DMS53 treated with DMSO at 0.1 percent for 48 hours (cell line): ENCODE measurements around the gene SYNPO2.
"Not testable (repeated sequence)": the region's sequence is repeated elsewhere in the genome, so short reads cannot be mapped to it uniquely, and the experiment has no call there.

Experiments used
- DNase-seq: peaks from one replicate; lab custom pipeline; 2025; ENCODE audit not compliant: unreplicated experiment; lab: John Stamatoyannopoulos, UW

The SYNPO2 gene

DNA sequence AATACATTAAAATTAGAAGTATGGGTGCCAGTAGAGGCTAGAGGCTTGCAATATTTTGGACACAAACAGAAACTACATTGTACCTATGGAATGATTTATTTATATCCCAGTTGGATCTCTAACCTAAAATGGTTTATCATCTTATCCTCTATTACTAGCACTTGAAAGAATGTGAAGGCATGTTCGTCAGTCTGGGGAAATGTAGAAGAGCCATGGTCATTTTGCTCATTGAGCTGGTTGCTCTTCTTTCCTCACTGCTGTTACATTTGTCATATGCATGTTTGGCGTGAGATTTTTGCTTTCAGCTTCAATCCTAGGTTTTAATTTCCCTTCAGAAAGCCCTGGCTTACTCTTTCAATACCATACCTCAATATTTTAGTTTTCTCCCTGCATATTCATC lies 164.6 kb downstream of the SYNPO2 start:
- DNase-seq, result no peak

DNA sequence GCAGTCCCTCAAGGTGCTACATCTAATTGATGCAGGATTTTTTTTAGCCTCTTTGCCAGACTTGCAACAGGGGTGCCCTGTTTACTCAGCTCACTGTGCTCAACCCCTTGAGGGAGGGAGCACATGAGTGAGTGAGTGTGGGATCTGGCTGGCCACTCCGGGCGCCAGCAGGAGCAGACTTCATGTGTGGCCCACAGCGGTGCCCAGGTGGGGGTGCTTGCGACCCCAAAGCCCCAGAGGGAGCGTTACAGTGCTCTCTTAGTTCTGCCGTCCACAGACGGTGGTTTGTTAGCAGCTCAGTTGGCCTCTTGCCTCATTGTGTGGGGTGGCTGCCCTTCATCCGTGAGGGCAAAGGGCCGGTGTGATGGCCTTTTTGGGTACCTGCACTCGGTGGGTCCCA lies 165.3 kb downstream of the SYNPO2 start:
- DNase-seq, result no peak

DNA sequence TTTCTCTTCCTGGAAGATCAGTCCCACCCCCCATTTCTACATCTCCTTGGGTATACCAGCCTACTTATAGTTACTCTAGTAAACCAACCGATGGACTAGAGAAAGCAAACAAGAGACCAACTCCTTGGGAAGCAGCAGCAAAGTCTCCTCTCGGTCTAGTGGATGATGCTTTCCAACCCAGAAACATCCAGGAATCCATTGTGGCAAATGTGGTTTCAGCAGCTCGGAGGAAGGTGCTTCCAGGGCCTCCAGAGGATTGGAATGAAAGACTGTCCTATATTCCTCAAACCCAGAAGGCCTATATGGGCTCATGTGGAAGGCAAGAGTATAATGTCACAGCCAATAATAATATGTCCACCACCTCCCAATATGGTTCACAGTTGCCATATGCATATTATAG lies 168.8 kb downstream of the SYNPO2 start:
- no peak for DNase-seq

DNA sequence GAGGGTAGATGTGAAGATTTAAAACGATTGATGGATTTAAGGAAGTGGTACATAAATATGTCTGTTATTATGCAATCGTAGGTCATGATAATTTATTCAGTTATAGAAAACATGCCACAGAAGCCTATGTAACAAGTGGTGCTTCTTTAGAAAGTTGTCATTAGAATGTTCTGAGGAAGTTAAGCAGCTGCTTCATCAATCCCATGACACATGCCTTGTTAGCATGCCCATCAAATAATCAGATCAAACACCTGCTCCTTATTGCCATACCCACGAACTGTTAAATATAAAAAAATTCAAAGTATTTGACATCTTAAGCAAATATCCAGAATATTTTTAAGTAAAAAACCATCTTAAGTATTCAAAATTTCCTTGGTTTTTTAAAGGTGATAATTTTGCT lies 170.6 kb downstream of the SYNPO2 start:
- no peak for DNase-seq

DNA sequence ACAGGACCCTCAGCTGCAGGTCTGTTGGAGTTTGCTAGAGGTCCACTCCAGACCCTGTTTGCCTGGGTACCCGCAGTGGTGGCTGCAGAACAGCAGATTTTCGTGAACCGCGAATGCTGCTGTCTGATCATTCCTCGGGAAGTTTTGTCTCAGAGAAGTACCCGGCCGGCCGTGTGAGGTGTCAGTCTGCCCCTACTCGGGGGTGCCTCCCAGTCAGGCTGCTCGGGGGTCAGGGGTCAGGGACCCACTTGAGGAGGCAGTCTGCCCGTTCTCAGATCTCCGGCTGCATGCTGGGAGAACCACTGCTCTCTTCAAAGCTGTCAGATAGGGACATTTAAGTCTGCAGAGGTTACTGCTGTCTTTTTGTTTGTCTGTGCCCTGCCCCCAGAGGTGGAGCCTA lies 178.5 kb downstream of the SYNPO2 start:
- DNase-seq, result not testable (repeated sequence)

DNA sequence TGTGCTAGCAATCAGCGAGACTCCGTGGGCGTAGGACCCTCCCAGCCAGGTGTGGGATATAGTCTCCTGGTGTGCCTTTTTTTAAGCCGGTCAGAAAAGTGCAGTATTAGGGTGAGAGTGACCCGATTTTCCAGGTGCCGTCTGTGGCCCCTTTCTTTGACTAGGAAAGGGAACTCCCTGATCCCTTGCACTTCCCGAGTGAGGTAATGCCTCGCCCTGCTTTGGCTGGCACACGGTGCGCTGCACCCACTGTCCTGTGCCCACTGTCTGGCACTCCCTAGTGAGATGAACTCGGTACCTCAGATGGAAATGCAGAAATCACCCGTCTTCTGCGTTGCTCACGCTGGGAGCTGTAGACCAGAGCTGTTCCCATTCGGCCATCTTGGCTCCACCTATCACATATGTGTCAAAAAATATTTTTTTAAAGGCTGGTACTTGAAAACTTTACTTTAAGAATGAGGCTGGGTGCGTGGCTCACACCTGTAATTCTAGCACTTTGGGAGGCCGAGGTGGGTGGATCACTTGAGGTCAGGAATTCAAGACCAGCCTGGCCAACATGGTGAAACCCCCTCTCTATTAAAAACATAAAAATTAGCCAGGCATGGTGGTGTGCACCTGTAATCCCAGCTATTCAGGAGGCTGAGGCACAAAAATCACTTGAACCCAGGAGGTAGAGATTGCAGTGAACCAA lies 179.2 kb downstream of the SYNPO2 start:
- not testable (repeated sequence) for DNase-seq

DNA sequence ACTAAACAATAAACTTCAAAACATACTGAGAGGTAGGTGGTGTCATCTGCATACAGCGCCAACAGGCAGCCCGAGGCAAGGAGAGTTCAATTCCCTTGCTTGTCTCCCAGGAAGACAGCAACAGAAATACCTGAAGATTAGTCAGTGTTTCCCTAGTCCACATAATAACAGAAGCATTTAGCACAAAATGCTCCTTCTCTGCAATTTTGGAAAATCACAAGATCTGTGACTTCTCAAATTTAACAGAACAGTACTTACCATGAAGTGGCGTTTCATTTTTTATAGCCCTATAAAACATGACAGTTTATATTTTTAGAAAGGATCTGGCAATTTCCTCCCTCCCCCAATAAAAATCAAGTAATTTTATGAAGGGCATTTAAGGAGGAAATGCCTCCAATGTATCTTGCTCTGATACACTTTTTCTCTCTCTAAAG lies 179.9 kb downstream of the SYNPO2 start:
- no peak for DNase-seq

DNA sequence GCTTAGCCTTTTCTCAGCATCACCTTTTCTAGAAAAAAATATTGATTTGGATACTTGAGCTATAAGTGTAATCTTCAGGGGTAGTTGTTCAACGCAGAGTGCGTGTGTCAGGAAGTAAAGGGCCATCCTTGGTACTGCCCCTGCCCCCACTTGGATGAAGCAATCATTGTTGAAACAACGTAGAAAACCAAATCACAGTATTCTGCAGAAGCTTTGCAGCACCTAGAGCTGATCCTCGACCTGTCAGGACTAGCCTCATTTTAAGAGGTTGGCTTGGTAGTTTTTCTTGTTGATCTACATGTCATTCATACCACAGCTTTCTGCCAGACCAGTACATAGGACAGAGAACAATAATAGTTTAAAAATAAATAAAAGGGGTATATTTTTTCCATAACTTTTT lies 181.6 kb downstream of the SYNPO2 start:
- DNase-seq, result no peak

DNA sequence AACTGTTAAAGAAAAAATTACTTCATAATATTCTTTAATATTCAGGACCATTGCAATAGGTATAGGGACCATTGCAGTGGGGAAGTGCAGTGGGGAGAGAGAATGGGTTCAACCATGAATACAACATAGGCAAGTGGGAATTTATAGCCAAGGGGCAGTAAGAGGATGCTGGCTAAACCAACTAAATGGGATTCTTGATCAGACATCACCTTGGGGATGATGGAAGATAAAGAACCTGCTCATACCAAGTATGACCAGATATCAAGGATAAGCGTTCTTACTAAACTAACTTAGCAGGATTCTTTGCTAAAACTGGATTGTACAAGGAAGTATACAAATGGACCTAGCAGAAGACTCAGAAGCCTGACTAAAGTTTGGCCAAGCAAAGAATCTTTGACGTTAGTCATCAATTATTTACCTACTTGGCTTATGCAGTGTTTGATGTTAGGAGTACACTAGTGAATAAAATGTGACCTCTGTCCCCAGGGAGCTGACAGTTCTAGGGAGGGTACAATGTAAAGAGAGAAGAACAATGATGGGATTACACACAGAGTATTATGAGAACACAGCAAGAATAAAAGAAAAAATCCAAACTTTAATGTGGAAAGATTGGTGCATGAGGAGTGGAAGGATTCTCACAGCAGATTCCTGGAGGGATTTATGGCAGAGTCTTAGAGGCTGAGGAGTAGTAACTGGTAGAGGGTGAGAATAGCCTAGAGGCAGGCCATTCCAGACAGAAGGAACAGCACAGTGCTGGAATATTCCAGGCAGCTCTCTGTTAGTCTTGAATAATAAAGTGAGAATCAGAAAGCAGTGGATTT lies 192.3 kb downstream of the SYNPO2 start:
- peak; percentile 30 for DNase-seq

DNA sequence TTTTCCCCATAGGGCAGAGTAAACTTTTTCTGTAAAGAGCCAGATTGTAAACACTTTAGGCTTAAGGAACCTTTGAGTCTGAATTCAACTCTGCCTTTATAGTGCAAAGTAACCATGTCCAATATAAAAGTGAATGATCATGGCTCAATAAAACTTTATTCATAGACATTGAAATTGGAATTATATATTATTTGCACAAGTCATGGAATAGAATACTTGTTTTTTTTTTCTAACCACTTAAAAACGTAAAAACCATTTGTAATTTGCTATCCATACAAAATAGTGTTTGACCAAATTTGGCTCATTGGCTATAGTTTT lies 192.8 kb downstream of the SYNPO2 start:
- DNase-seq, result no peak

DNA sequence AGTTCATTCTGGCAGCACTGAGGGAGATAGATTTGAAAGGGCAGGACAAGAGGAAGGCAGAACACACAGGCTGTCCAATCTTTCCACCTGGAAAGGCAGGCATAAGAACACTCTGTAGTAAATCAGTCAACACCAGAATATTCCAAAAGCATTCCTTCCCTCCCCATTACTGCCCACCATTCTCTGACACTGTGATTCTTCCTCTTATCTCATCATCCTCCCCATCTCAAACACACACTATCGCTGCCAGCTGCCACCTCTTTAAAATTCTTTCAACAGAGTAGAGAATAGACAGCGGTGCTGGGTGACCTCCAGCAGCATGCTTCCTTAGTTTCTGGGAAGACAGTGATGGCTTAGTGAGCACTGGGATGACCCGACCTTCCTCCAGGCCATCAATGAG lies 193.3 kb downstream of the SYNPO2 start:
- DNase-seq, result no peak

DNA sequence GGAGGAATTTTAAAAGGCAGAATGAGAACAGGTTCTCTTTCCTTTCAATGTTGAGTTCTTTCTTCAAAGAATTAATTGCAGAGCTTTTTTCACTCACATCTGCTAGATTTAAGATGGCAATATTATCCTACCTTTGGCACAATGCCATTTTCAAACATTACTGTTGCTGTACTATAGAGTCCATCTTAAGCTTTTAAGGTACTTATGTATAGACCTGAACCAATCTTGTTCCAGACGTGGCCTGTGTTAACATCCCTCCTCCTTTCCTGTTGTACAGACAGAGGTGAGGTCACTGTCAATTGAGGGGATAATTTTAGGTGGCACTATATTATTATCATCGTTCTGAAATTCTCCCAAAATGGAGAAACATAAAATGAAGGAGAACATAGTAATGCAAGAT lies 194.0 kb downstream of the SYNPO2 start:
- DNase-seq, result no peak

DNA sequence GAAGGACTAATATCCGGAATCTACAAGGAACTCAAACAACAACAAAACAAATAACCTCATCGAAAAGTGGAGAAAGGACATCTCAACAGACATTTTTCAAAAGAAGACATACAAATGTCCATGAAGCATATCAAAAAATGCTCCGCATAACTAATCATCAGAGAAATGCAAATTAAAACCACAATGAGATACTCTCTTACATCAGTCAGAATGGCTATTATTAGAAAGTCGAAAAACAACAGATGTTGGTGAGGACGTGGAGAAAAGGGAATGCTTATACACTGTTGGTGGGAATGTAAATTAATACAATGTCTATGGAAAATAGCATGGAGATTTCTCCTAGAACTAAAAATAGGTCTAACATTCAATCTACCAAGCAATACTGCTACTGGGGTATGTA lies 195.9 kb downstream of the SYNPO2 start:
- no peak for DNase-seq

DNA sequence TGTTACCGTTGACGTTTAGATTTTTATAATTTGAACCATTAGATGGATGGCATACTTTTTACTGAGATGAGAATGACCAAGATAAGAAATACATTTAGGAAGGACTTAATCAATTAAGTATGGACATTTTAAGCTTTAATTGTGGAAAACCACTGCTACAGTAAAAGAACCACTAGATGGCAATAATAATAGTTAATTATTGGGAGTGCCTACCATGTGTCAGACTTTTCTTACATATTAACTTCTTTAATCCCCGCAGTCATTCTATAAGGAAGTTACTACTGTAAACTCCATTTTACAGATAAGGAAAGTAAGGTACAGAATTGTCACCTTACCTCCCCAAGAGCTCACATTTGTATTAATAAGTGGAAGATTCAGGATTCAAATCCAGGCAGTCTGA lies 198.5 kb downstream of the SYNPO2 start:
- no peak for DNase-seq

DNA sequence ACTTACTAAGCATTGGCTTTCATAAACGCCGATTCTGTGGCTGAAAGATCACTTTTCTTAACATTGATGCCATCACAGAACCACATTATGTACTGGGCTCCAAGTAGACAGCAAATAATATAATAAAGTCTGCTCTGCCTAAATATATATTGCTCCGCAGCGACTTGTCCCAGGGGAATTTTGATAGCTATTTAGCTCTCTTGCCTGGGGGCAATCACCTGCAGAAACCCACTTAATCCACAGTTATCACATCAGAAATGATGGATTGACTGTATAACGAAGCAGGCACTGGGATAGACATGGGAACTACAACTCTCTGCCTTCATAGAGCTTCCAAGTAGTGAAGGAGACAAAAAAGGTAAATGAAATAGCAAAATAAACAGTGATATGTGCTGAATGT lies 199.0 kb downstream of the SYNPO2 start:
- DNase-seq, result no peak

DNA sequence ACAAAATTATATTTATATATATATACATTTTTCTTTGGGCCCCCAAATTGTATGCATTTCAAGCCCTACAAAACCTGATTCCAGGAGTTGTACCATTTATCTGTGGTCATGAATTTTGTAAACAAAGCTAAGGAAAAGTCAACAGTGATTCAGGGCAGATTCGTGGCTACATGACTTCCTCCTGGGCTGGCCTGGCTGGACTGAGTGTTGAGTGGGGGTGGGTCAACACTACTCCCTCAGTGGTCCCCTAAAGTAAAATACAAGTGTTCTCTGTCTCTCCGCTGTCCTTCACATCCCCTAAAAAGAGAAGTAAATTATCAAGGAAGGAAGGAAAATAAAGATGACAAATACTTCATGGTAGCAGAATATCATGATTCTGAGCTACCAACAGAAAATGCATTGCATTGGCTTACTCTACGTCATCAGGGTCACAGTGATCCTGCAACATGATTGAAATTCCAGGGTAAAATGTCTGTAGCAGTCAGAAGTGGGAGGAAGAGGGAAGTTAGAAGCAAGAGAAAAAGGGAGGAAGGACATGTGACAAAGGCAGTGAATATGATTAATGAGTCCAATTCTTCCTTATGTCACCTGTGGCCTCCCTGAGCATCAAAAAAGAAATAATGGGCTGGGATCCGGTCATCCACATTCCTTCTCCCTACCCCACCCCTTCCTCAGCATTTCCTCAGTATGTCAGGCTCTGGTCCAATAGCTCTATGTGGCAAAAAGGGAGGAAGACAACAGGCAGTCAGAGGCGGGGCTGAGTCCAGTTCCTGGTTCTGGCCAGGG lies 204.6 kb downstream of the SYNPO2 start:
- DNase-seq, result peak; percentile 9

DNA sequence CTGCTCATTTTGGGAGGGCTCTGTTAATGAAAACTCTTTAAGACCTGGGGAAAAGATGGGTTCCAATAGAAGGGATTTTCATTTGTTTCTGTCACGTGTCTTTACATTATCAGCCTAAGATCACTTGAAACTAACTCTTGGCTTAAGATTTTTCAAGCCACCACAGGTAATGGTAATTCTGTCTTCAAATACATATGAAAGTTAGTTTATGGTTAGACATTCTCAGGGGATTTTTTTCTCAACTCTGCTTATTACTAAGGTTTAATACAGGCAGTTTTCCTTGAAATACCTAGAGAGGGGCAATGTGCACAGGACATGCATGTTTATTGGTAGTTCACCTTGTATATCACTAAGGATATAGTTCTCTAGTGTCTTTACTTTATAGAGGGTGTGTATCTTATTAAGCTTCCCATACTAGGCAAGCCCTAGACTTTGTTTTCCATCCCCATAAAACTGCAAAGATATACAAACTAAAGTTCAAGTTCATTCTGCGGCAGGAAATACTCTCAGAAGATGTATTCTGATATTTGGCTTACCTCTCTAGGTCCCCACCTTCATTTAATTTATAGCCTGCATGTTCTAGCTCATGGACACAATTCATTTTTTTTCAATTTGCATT lies 208.7 kb downstream of the SYNPO2 start:
- no peak for DNase-seq

DNA sequence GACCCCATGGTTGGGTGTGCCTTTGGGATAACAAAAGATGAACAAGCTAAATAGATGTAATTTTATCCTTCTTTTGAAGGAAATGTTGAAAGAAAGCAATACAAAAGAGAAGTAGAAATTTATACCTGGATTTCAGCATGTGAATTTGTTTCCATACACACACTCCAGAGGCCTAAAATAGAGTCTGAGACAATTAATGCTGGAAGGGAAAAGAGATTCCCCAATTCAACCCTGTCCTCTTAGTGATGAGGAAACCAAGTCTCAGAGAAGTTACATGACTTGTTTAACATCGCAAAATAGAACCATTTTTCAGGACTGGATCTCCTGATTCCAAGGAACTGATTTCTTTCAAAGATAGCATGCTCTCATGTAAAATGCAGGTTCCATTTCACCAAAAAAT lies 209.7 kb downstream of the SYNPO2 start:
- DNase-seq, result no peak

DNA sequence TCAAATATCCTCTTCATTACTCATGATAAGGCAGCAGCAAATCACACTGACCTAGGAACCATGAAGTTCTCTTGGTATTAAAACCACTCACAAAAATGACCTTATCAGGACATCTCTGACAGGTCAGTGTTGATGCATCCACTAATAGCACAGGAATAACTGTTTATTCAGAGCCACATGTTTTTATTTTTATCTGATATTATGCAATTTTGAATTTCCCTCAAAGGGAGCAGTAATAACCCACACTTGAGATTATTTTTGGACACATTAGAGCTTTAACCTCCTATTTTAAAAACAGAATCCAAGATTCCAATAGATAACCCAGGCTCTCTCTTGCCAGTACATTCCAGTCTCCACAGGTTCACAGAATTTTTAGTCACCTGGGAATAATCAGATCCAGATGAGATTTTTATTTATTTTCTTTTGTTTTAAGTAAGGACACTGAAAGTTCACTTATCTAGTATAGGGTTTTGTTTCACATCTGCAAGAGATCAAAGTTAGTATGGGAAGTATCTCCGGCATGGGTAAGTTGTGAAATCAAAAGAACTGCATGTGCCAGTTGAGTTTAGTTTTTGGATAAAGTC lies 210.7 kb downstream of the SYNPO2 start:
- DNase-seq, result no peak

DNA sequence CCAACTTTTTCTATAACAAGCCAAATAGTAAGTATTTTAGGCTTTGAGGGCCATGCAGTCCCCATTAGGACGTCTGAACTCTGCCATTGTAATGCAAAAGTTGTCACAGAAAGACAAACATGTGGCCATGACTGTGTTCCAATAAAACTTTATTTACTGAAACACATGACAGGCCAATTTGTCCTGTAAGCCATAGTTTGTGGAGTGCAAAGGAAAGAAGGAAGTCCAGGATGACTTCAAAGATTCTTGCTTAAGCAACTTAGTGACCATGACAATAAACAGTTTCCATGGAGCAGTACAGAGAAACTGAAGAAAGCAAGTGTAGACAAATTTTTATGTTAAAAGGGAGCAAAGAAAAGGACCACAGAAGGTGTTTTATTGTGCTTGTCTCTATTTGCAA lies 212.0 kb downstream of the SYNPO2 start:
- DNase-seq, result no peak

DNA sequence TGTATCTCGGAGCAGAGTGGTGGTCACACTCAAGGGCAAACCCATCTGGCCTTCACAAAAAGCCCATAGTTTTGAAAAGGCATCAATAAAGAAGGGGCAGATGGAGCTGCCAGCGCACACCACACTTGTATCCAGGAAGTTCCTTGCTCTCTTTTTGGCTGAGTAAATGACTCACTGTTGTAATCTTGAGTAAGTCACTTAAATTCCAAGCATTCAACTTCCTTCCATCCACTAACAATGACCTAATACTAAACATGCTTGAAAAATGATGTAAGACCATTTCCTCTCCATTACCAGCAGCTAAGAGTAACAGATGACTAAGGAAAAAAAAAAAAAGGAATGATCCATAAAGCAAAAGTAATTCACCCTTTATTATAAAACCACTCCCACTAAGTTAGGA lies 214.6 kb downstream of the SYNPO2 start:
- peak; percentile 17 for DNase-seq
